ENCODE data around the gene CEL.

The CEL gene

DNA sequence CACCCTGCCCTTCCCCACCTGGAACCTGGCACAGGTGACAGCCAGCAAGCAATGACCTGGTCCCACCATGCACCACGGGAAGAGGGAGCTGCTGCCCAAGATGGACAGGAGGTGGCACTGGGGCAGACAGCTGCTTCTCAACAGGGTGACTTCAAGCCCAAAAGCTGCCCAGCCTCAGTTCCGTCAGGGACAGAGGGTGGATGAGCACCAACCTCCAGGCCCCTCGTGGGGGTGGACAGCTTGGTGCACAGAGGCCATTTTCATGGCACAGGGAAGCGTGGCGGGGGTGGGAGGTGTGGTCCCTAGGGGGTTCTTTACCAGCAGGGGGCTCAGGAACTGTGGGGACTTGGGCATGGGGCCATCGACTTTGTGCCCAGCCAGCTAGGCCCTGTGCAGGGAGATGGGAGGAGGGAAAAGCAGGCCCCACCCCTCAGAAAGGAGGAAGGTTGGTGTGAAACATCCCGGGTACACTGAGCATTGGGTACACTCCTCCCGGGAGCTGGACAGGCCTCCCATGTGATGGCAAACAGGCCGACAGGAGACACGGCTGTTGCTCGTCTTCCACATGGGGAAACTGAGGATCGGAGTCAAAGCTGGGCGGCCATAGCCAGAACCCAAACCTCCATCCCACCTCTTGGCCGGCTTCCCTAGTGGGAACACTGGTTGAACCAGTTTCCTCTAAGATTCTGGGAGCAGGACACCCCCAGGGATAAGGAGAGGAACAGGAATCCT lies 1.9 kb downstream of the CEL start:
- ATAC-seq = no peak
- TF ChIP-seq GLIS3 (CRISPR knock-in tag; IDR thresholded peaks at IDR 0.05) = no peak
- TF ChIP-seq, protein P1, sequence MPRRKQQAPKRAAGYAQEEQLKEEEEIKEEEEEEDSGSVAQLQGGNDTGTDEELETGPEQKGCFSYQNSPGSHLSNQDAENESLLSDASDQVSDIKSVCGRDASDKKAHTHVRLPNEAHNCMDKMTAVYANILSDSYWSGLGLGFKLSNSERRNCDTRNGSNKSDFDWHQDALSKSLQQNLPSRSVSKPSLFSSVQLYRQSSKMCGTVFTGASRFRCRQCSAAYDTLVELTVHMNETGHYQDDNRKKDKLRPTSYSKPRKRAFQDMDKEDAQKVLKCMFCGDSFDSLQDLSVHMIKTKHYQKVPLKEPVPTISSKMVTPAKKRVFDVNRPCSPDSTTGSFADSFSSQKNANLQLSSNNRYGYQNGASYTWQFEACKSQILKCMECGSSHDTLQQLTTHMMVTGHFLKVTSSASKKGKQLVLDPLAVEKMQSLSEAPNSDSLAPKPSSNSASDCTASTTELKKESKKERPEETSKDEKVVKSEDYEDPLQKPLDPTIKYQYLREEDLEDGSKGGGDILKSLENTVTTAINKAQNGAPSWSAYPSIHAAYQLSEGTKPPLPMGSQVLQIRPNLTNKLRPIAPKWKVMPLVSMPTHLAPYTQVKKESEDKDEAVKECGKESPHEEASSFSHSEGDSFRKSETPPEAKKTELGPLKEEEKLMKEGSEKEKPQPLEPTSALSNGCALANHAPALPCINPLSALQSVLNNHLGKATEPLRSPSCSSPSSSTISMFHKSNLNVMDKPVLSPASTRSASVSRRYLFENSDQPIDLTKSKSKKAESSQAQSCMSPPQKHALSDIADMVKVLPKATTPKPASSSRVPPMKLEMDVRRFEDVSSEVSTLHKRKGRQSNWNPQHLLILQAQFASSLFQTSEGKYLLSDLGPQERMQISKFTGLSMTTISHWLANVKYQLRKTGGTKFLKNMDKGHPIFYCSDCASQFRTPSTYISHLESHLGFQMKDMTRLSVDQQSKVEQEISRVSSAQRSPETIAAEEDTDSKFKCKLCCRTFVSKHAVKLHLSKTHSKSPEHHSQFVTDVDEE (CRISPR knock-in tag; IDR thresholded peaks at IDR 0.05) = no peak
- no peak for TF ChIP-seq ZNF70 (CRISPR knock-in tag; IDR thresholded peaks at IDR 0.05)
- TF ChIP-seq, protein P2, sequence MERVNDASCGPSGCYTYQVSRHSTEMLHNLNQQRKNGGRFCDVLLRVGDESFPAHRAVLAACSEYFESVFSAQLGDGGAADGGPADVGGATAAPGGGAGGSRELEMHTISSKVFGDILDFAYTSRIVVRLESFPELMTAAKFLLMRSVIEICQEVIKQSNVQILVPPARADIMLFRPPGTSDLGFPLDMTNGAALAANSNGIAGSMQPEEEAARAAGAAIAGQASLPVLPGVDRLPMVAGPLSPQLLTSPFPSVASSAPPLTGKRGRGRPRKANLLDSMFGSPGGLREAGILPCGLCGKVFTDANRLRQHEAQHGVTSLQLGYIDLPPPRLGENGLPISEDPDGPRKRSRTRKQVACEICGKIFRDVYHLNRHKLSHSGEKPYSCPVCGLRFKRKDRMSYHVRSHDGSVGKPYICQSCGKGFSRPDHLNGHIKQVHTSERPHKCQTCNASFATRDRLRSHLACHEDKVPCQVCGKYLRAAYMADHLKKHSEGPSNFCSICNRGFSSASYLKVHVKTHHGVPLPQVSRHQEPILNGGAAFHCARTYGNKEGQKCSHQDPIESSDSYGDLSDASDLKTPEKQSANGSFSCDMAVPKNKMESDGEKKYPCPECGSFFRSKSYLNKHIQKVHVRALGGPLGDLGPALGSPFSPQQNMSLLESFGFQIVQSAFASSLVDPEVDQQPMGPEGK (CRISPR knock-in tag; IDR thresholded peaks at IDR 0.05; ENCODE audit: borderline replicate concordance) = no peak
- no peak for TF ChIP-seq ISL1 (CRISPR knock-in tag; IDR thresholded peaks at IDR 0.05)
- no peak for TF ChIP-seq ZFP30 (CRISPR knock-in tag; IDR thresholded peaks at IDR 0.05)
- TF ChIP-seq ZNF8 (CRISPR knock-in tag; IDR thresholded peaks at IDR 0.05) = no peak
- no peak for TF ChIP-seq PPARA (CRISPR knock-in tag; IDR thresholded peaks at IDR 0.05; ENCODE audit: borderline replicate concordance)
- TF ChIP-seq ARNTL (CRISPR knock-in tag; IDR thresholded peaks at IDR 0.05; ENCODE audit: borderline replicate concordance, low read depth) = no peak
- no peak for TF ChIP-seq SNAI2 (CRISPR knock-in tag; IDR thresholded peaks at IDR 0.05)
- TF ChIP-seq CSDC2 (CRISPR knock-in tag; IDR thresholded peaks at IDR 0.05) = no peak
- no peak for TF ChIP-seq TCF4 (CRISPR knock-in tag; IDR thresholded peaks at IDR 0.05; ENCODE audit: borderline replicate concordance)

DNA sequence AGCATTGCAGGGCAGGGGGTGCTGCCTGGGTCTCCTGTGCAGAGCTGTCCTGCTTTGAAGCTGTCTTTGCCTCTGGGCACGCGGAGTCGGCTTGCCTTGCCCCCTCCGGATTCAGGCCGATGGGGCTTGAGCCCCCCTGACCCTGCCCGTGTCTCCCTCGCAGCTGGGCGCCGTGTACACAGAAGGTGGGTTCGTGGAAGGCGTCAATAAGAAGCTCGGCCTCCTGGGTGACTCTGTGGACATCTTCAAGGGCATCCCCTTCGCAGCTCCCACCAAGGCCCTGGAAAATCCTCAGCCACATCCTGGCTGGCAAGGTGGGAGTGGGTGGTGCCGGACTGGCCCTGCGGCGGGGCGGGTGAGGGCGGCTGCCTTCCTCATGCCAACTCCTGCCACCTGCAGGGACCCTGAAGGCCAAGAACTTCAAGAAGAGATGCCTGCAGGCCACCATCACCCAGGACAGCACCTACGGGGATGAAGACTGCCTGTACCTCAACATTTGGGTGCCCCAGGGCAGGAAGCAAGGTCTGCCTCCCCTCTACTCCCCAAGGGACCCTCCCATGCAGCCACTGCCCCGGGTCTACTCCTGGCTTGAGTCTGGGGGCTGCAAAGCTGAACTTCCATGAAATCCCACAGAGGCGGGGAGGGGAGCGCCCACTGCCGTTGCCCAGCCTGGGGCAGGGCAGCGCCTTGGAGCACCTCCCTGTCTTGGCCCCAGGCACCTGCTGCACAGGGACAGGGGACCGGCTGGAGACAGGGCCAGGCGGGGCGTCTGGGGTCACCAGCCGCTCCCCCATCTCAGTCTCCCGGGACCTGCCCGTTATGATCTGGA lies 2.7 kb downstream of the CEL start:
- TF ChIP-seq ISL1 (CRISPR knock-in tag; IDR thresholded peaks at IDR 0.05) = no peak
- no peak for TF ChIP-seq CSDC2 (CRISPR knock-in tag; IDR thresholded peaks at IDR 0.05)
- no peak for TF ChIP-seq GLIS3 (CRISPR knock-in tag; IDR thresholded peaks at IDR 0.05)
- TF ChIP-seq BACH2 (CRISPR knock-in tag; IDR thresholded peaks at IDR 0.05; ENCODE audit: borderline replicate concordance) = no peak
- TF ChIP-seq RARB (CRISPR knock-in tag; IDR thresholded peaks at IDR 0.05) = no peak
- no peak for TF ChIP-seq ARNTL (CRISPR knock-in tag; IDR thresholded peaks at IDR 0.05; ENCODE audit: borderline replicate concordance, low read depth)
- TF ChIP-seq OSR1 (CRISPR knock-in tag; IDR thresholded peaks at IDR 0.05) = no peak
- TF ChIP-seq, protein P1 (CRISPR knock-in tag; IDR thresholded peaks at IDR 0.05) = no peak
- no peak for TF ChIP-seq ZNF565 (CRISPR knock-in tag; conservative IDR thresholded peaks at IDR 0.05; ENCODE audit: low read depth)
- TF ChIP-seq, protein P3, sequence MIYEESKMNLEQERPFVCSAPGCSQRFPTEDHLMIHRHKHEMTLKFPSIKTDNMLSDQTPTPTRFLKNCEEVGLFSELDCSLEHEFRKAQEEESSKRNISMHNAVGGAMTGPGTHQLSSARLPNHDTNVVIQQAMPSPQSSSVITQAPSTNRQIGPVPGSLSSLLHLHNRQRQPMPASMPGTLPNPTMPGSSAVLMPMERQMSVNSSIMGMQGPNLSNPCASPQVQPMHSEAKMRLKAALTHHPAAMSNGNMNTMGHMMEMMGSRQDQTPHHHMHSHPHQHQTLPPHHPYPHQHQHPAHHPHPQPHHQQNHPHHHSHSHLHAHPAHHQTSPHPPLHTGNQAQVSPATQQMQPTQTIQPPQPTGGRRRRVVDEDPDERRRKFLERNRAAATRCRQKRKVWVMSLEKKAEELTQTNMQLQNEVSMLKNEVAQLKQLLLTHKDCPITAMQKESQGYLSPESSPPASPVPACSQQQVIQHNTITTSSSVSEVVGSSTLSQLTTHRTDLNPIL (CRISPR knock-in tag; IDR thresholded peaks at IDR 0.05; ENCODE audit: low read depth) = no peak
- no peak for TF ChIP-seq PPARA (CRISPR knock-in tag; IDR thresholded peaks at IDR 0.05; ENCODE audit: borderline replicate concordance)
- no peak for TF ChIP-seq ZFP3 (CRISPR knock-in tag; IDR thresholded peaks at IDR 0.05)
- TF ChIP-seq, protein P2 (CRISPR knock-in tag; IDR thresholded peaks at IDR 0.05; ENCODE audit: borderline replicate concordance) = no peak
- TF ChIP-seq ZNF8 (CRISPR knock-in tag; IDR thresholded peaks at IDR 0.05) = no peak
- ATAC-seq = no peak

Measured in SK-N-SH treated with all-trans-retinoic acid at 6 μM for 48 hours (cell line).